Measurements from ENCODE around the gene CMA1. TPM values are rescaled to one million over a fixed set of nuclear protein-coding genes. Genes with fewer than 3 reads are reported as not detected.

CMA1 gene
- total and polyA plus RNA-seq, 12 donors: not detected

DNA sequence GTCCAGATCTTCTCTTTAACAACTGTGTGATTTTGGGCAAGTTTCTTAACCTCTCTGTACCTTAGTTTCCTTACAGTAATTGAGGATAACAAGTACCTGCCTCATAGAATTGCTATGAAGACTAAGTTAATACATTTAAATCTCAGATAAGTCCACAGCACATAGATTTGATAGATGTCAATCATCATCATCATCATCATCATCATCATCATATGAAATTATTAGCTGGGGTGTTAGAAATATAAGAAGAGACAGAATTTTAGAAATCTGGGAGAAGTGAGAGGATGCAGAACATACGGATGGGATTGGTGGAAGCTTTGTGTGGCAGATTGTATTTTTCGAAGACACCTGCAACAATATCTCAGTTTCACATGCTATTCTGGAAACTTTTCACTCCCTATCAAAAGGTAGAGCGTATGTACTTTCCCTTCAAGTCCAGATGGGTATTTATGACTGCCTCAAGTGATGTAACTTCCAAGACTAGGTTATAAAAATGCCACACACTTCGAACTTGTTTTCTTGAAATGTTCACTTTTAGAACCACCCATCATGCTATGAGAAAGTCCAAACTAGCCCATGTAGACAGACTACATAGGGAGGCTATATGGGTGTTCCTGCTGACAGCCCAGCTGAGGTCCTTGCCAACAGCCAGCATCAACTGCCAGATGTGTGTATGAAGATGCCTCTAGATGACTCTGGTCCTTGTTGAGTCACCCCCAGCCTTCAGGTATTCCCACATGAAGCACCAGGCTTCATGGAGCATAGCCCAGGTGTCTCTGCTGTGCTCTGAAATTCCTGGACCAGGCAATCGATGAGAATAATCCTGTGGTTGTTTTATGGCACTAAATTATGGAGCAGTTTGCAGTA lies 44.8 kb downstream of the CMA1 start:
- WGBS, 4 donors: 53 to 89% (median 66%) methylated on average over 5 of the region's 5 CpGs
- H3K4me3 ChIP-seq: no peak overlapping the region
- H3K27ac ChIP-seq: no peak overlapping the region
- intact Hi-C loops (cut with DNase I): no loop called here
- no peaks in the 10 kb centered on the region for H3K27me3 ChIP-seq
- TF ChIP-seq CTCF (IDR thresholded peaks at IDR 0.05): no peak
- TF ChIP-seq POLR2A (IDR thresholded peaks at IDR 0.05): no peak
- H3K9me3 ChIP-seq (replicated peaks in 1 of 3): no peaks in the 10 kb centered on the region
- H3K4me1 ChIP-seq (replicated peaks in 1 of 2): no peaks in the 10 kb centered on the region
- no peak for DNase-seq
- H3K36me3 ChIP-seq (replicated peaks in 1 of 2): no peaks in the 10 kb centered on the region

DNA sequence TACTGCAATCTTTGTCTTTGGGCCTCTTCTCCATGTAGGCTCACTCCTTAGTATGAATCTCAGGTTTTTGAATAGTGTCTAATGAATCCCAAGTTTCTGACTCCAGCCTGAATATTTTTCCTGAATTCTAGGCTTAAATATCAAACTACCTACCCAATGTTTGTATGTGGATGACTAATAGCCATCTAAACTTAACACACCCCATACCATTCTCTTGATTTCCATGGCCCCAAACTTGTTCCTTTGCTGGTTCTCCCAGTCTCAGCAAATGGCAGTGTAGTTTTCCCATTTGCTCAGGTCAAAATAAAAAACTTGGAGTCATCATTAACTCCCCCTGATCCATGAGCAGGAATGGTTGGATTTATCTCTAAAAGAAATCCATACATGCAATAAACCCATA lies 46.7 kb downstream of the CMA1 start:
- intact Hi-C loops (cut with DNase I): no loop called here
- no peak for DNase-seq
- Histone ChIP-seq H3K9me3 (replicated peaks in 1 of 3) (no peaks in the 10 kb centered on the region), H3K36me3 (replicated peaks in 1 of 2) (no peaks in the 10 kb centered on the region), H3K27ac (no peak overlapping the region), H3K4me1 (replicated peaks in 1 of 2) (no peaks in the 10 kb centered on the region), H3K27me3 (no peaks in the 10 kb centered on the region), H3K4me3 (no peak overlapping the region)
- TF ChIP-seq CTCF (IDR thresholded peaks at IDR 0.05) (no peak), POLR2A (IDR thresholded peaks at IDR 0.05) (no peak)

DNA sequence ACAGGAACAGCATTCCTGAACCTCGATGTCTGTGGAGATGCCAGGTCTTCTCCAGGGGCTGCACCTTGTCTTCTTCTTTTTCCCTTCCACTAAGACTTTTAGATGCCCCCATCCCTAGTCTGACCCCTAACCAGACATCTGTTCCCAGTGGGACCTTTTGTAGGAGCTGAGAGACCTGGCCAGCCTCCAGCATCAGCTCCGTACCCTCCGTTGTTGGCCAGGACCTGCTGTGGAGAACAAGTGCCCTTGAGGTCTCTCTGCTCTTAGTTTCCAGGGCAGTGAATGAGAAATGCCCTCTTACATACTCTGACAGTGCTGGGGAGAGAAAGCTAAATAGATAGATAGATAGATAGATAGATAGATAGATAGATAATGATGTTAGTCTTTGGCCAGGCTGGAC lies 48.7 kb downstream of the CMA1 start:
- Histone ChIP-seq H3K9me3 (replicated peaks in 1 of 3) (peaks cover 0 to 7% (median 0%) of the 10 kb centered on the region in 3 donors), H3K4me3 (no peak overlapping the region), H3K27me3 (no peaks in the 10 kb centered on the region), H3K36me3 (replicated peaks in 1 of 2) (no peaks in the 10 kb centered on the region), H3K4me1 (replicated peaks in 1 of 2) (no peaks in the 10 kb centered on the region), H3K27ac (no peak overlapping the region)
- no peak for DNase-seq
- TF ChIP-seq CTCF (IDR thresholded peaks at IDR 0.05) (no peak), POLR2A (IDR thresholded peaks at IDR 0.05) (no peak)
- intact Hi-C loops (cut with DNase I): no loop called here
- WGBS, 4 donors: 71 to 89% (median 83%) methylated on average over 3 of the region's 3 CpGs

DNA sequence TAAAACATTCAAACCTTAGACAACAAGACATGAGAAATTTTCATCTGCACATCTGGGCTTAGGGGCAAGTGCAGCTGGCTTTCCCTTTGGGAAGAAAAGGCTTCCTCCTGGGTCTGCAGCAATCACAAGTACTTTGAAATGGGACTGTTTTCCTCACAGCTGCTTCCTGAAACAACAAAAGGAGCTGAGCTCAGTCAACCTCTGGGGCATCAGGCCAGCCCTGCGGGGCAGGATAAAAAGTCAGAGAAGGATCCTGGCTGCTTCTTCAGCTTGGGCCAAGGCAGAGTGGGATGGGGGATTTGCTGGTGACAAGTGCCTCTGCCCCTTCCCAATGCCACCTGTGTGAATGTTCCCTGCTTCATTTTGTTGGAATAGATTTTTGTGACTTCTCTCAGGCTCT lies 49.3 kb downstream of the CMA1 start:
- Histone ChIP-seq H3K4me1 (replicated peaks in 1 of 2) (no peaks in the 10 kb centered on the region), H3K9me3 (replicated peaks in 1 of 3) (peaks cover 0 to 7% (median 0%) of the 10 kb centered on the region in 3 donors), H3K27ac (no peak overlapping the region), H3K27me3 (no peaks in the 10 kb centered on the region), H3K4me3 (no peak overlapping the region), H3K36me3 (replicated peaks in 1 of 2) (no peaks in the 10 kb centered on the region)
- no peak for DNase-seq
- WGBS, 4 donors: 75 to 93% (median 80%) methylated on average over 1 of the region's 1 CpG
- intact Hi-C loops (cut with DNase I): no loop called here
- no peak for TF ChIP-seq POLR2A (IDR thresholded peaks at IDR 0.05)
- TF ChIP-seq CTCF (IDR thresholded peaks at IDR 0.05): no peak
